ENCODE data around the gene RMDN2. TPM values are rescaled to one million over a fixed set of nuclear protein-coding genes. Genes with fewer than 3 reads are reported as not detected.

RMDN2 gene
- total RNA-seq, 1 donor from 2014 or later, result 9.0 TPM

- Mint-ChIP-seq H3K36me3 (no peaks in the 10 kb centered on the region), H3K27me3 (ENCODE audit: low read depth) (peaks cover 2% of the 10 kb centered on the region), H3K4me1 (no peaks in the 10 kb centered on the region), H3K4me3 (no peak overlapping the region), H3K27ac (no peak overlapping the region), H3K9me3 (peaks cover 11% of the 10 kb centered on the region)
- no peak for DNase-seq (ENCODE audit: low spot score in 2 of 2, unreplicated experiment in 2 of 2)
- no peak for TF ChIP-seq CTCF (IDR thresholded peaks at IDR 0.05; ENCODE audit: unreplicated experiment)
Observed at GRCh38 chr2:37902991-37903390, 22.1 kb upstream of the RMDN2 start.

GRCh38 chr2:37904425-37904824 lies 20.7 kb upstream of the RMDN2 start:
- H3K4me1 Mint-ChIP-seq, result no peaks in the 10 kb centered on the region
- H3K9me3 Mint-ChIP-seq, result peaks cover 15% of the 10 kb centered on the region
- no peak for DNase-seq (ENCODE audit: low spot score in 2 of 2, unreplicated experiment in 2 of 2)
- TF ChIP-seq CTCF (IDR thresholded peaks at IDR 0.05; ENCODE audit: unreplicated experiment), result no peak
- H3K36me3 Mint-ChIP-seq, result no peaks in the 10 kb centered on the region
- H3K27ac Mint-ChIP-seq, result no peak overlapping the region
- no peak overlapping the region for H3K4me3 Mint-ChIP-seq
- H3K27me3 Mint-ChIP-seq (ENCODE audit: low read depth), result peaks cover 2% of the 10 kb centered on the region

GRCh38 chr2:37904993-37905392 lies 20.1 kb upstream of the RMDN2 start:
- Mint-ChIP-seq H3K36me3 (no peaks in the 10 kb centered on the region), H3K4me1 (no peaks in the 10 kb centered on the region), H3K9me3 (peaks cover 11% of the 10 kb centered on the region), H3K4me3 (no peak overlapping the region), H3K27ac (no peak overlapping the region), H3K27me3 (ENCODE audit: low read depth) (peaks cover 2% of the 10 kb centered on the region)
- no peak for DNase-seq (ENCODE audit: low spot score in 2 of 2, unreplicated experiment in 2 of 2)
- TF ChIP-seq CTCF (IDR thresholded peaks at IDR 0.05; ENCODE audit: unreplicated experiment), result no peak

- peaks cover 6% of the 10 kb centered on the region for H3K9me3 Mint-ChIP-seq
- peaks cover 2% of the 10 kb centered on the region for H3K27me3 Mint-ChIP-seq (ENCODE audit: low read depth)
- no peaks in the 10 kb centered on the region for H3K4me1 Mint-ChIP-seq
- TF ChIP-seq CTCF (IDR thresholded peaks at IDR 0.05; ENCODE audit: unreplicated experiment), result no peak
- no peak overlapping the region for H3K4me3 Mint-ChIP-seq
- no peaks in the 10 kb centered on the region for H3K36me3 Mint-ChIP-seq
- DNase-seq (ENCODE audit: low spot score in 2 of 2, unreplicated experiment in 2 of 2), result no peak
- no peak overlapping the region for H3K27ac Mint-ChIP-seq
Observed at GRCh38 chr2:37906131-37906530, 19.0 kb upstream of the RMDN2 start.

GRCh38 chr2:37907501-37908225 lies 17.4 kb upstream of the RMDN2 start:
- H3K27me3 Mint-ChIP-seq (ENCODE audit: low read depth), result peaks cover 2% of the 10 kb centered on the region
- no peak overlapping the region for H3K4me3 Mint-ChIP-seq
- TF ChIP-seq CTCF (IDR thresholded peaks at IDR 0.05; ENCODE audit: unreplicated experiment), result no peak
- no peak overlapping the region for H3K27ac Mint-ChIP-seq
- no peak for DNase-seq (ENCODE audit: low spot score in 2 of 2, unreplicated experiment in 2 of 2)
- H3K4me1 Mint-ChIP-seq, result no peaks in the 10 kb centered on the region
- no peaks in the 10 kb centered on the region for H3K36me3 Mint-ChIP-seq
- peaks cover 4% of the 10 kb centered on the region for H3K9me3 Mint-ChIP-seq

Measured in mesothelial cell of epicardium (in vitro differentiated cells).